K562 (cell line): ENCODE measurements around the gene CCNY. TPM values are rescaled to one million over a fixed set of nuclear protein-coding genes. Genes with fewer than 3 reads are reported as not detected.
A peak's percentile ranks its signal among the peaks of the same experiment; 100 is the strongest.

Experiments used
- CBX5 ChIP-seq: IDR thresholded peaks from 2 replicates; pipeline ENCODE4 v1.6.1; 2014; ENCODE audit warnings: low read depth, borderline replicate concordance
- CHD4 ChIP-seq: fragments of 200-600 bp; sonication (generic); IDR thresholded peaks from 3 replicates; pipeline ENCODE4 v1.6.1; 2012; ENCODE audit warnings: low read depth, mild to moderate bottlenecking, mixed read lengths, low read length, inconsistent platforms; ENCODE audit not compliant: insufficient read depth, insufficient replicate concordance, poor library complexity, severe bottlenecking
- DLX4 ChIP-seq: fragments of 250-450 bp; sonication (Bioruptor Pico); IDR thresholded peaks from 2 replicates; pipeline ENCODE4 v1.6.1; 2021; ENCODE audit warnings: mild to moderate bottlenecking
- MAX ChIP-seq: sonication (generic); formaldehyde crosslinking; IDR thresholded peaks from 2 replicates; pipeline ENCODE4 v1.9.0; 2022; ENCODE audit warnings: mild to moderate bottlenecking, missing genetic modification reagents
- NR2C1 ChIP-seq, 2 experiments: fragments of 450-650 bp; IDR thresholded peaks; 2 replicates each; pipeline ENCODE4 v1.6.1; 2017; ENCODE audit warnings: mild to moderate bottlenecking in 2 of 2, antibody characterized with exemption in 1 of 2, inconsistent platforms in 1 of 2, missing compliant biosample characterization in 1 of 2, missing genetic modification characterization in 1 of 2
- PURB ChIP-seq: sonication (generic); formaldehyde crosslinking; IDR thresholded peaks from 2 replicates; pipeline ENCODE4 v1.9.0; 2021; ENCODE audit warnings: low read depth, mild to moderate bottlenecking, missing genetic modification reagents
- SMARCC2 ChIP-seq: fragments of 450-650 bp; IDR thresholded peaks from 2 replicates; pipeline ENCODE4 v1.6.1; 2017; ENCODE audit warnings: antibody characterized with exemption, moderate library complexity, mild to moderate bottlenecking, low read depth
- TFE3 ChIP-seq: fragments of 450-650 bp; formaldehyde crosslinking; IDR thresholded peaks from 2 replicates; pipeline ENCODE4 v1.4.0; 2020; ENCODE audit warnings: mild to moderate bottlenecking, mixed read lengths
- polyA plus RNA-seq, 8 experiments: library from polyadenylated mRNA; depleted of rRNA in 4 of 8; stranded (reverse) in 5 of 8; unstranded in 3 of 8; fragments of >200 nt; fragmentation: Nextera tagmentation in 2 of 8; fragmentation: Illumina TruSeq in 1 of 8; extraction: Ambion mirVana in 2 of 8; extraction: Trizol in 1 of 8; gene quantifications; 2 replicates each; pipeline versions ENCODE4 v1.2.1 to v1.2.3, GENCODE V29; 2011 to 2014; ENCODE audit warnings: inconsistent platforms in 1 of 8, missing spikeins in 1 of 8
- total RNA-seq, 7 experiments: library from RNA; depleted of rRNA in 6 of 7; stranded (reverse); fragments of >200 nt in 6 of 7; fragmentation: Illumina TruSeq in 2 of 7; extraction: Trizol in 2 of 7; gene quantifications; 2 replicates each; pipeline versions ENCODE4 v1.2.1 to v1.2.3, GENCODE V29; 2011 to 2021; ENCODE audit warnings: low replicate concordance in 1 of 7
- TF ChIP-seq, protein P1 (sequence below): fragments of 250-450 bp; sonication (Bioruptor Pico); IDR thresholded peaks from 2 replicates; pipeline ENCODE4 v1.8.0; 2022; ENCODE audit warnings: moderate library complexity, mild to moderate bottlenecking, inconsistent platforms
- TF ChIP-seq, protein P2 (sequence below): fragments of 250-450 bp; sonication (Bioruptor Pico); IDR thresholded peaks from 2 replicates; pipeline ENCODE4 v1.4.0; 2020; ENCODE audit warnings: mild to moderate bottlenecking, moderate library complexity
- TF ChIP-seq, protein P3 (sequence below): fragments of 450-650 bp; formaldehyde crosslinking; IDR thresholded peaks from 2 replicates; pipeline ENCODE4 v1.4.0; 2022; ENCODE audit warnings: mild to moderate bottlenecking, moderate library complexity

CCNY gene
- total and polyA plus RNA-seq, 9 of the 15 experiments (the other 6 are each of a cell fraction or from before 2014, with no cell fraction given): 8.4 to 109 (median 38.6) TPM

DNA sequence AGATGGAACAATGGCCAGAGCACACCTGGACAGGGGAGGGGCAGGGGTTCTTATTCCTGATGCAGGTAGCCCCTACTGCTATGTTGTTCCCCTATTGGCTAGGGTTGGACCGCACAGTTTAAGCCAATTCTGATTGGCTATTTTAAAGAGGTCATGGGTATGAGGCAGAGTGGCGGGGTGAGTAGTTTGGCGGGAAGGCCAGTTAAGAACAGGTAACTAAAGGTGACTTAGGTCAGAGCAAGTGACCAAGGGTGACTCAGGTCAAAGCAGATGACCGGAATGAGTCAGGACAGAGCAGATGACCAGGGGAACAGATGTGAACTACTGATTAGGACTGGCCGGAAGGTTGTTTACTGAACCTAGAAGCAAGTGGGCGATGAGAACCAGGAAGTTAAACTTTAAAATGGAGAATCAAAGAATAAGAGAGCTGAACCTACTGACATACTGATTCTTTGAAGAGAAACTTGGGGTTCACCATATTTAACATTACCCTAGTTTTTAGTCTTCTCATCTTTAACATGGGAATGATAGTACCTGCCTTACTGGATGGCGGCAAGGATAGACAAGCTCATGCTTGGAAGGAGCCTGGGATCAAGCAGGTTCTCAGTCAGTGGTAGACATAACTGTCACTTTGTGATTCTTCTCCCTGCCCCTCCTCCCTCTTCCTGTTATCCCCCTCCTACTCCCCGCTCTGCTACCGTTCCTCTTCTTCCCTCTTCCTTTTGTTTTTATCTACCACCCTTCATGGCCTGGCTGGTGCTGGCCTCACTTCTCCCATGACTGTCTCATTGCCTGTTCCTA, 55.0 kb downstream of the CCNY start (continued):
- TF ChIP-seq, protein P1, sequence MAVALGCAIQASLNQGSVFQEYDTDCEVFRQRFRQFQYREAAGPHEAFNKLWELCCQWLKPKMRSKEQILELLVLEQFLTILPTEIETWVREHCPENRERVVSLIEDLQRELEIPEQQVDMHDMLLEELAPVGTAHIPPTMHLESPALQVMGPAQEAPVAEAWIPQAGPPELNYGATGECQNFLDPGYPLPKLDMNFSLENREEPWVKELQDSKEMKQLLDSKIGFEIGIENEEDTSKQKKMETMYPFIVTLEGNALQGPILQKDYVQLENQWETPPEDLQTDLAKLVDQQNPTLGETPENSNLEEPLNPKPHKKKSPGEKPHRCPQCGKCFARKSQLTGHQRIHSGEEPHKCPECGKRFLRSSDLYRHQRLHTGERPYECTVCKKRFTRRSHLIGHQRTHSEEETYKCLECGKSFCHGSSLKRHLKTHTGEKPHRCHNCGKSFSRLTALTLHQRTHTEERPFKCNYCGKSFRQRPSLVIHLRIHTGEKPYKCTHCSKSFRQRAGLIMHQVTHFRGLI (CRISPR knock-in tag): peak; percentile 67; the same call in 1 of the 2 replicates
- TF ChIP-seq CHD4 (no peak), TFE3 (CRISPR knock-in tag) (peak; percentile 19; the same call in 1 of the 2 replicates), DLX4 (CRISPR knock-in tag) (no peak), MAX (CRISPR knock-in tag) (0 out of 2 replicates have a peak, but pooled peaks have one; percentile 21), PURB (CRISPR knock-in tag) (no peak), SMARCC2 (peak; percentile 90; the same call in 1 of the 2 replicates), NR2C1 (IDR thresholded peaks at IDR 0.05) (peak; percentile 90), NR2C1 (tag; IDR thresholded peaks at IDR 0.05) (peak; percentile 89), CBX5 (peak; percentile 19; the same call in 1 of the 2 replicates)
- TF ChIP-seq, protein P2, sequence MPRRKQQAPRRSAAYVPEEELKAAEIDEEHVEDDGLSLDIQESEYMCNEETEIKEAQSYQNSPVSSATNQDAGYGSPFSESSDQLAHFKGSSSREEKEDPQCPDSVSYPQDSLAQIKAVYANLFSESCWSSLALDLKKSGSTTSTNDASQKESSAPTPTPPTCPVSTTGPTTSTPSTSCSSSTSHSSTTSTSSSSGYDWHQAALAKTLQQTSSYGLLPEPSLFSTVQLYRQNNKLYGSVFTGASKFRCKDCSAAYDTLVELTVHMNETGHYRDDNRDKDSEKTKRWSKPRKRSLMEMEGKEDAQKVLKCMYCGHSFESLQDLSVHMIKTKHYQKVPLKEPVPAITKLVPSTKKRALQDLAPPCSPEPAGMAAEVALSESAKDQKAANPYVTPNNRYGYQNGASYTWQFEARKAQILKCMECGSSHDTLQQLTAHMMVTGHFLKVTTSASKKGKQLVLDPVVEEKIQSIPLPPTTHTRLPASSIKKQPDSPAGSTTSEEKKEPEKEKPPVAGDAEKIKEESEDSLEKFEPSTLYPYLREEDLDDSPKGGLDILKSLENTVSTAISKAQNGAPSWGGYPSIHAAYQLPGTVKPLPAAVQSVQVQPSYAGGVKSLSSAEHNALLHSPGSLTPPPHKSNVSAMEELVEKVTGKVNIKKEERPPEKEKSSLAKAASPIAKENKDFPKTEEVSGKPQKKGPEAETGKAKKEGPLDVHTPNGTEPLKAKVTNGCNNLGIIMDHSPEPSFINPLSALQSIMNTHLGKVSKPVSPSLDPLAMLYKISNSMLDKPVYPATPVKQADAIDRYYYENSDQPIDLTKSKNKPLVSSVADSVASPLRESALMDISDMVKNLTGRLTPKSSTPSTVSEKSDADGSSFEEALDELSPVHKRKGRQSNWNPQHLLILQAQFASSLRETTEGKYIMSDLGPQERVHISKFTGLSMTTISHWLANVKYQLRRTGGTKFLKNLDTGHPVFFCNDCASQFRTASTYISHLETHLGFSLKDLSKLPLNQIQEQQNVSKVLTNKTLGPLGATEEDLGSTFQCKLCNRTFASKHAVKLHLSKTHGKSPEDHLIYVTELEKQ (CRISPR knock-in tag): peak; percentile 54; the same call in 1 of the 2 replicates
- TF ChIP-seq, protein P3, sequence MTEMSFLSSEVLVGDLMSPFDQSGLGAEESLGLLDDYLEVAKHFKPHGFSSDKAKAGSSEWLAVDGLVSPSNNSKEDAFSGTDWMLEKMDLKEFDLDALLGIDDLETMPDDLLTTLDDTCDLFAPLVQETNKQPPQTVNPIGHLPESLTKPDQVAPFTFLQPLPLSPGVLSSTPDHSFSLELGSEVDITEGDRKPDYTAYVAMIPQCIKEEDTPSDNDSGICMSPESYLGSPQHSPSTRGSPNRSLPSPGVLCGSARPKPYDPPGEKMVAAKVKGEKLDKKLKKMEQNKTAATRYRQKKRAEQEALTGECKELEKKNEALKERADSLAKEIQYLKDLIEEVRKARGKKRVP (CRISPR knock-in tag): peak; percentile 68
